ENCODE data around the gene KRT38. TPM values are rescaled to one million over a fixed set of nuclear protein-coding genes. Genes with fewer than 3 reads are reported as not detected.

KRT38 gene
- total RNA-seq, 2 donors from 2014 or later: not detected

DNA sequence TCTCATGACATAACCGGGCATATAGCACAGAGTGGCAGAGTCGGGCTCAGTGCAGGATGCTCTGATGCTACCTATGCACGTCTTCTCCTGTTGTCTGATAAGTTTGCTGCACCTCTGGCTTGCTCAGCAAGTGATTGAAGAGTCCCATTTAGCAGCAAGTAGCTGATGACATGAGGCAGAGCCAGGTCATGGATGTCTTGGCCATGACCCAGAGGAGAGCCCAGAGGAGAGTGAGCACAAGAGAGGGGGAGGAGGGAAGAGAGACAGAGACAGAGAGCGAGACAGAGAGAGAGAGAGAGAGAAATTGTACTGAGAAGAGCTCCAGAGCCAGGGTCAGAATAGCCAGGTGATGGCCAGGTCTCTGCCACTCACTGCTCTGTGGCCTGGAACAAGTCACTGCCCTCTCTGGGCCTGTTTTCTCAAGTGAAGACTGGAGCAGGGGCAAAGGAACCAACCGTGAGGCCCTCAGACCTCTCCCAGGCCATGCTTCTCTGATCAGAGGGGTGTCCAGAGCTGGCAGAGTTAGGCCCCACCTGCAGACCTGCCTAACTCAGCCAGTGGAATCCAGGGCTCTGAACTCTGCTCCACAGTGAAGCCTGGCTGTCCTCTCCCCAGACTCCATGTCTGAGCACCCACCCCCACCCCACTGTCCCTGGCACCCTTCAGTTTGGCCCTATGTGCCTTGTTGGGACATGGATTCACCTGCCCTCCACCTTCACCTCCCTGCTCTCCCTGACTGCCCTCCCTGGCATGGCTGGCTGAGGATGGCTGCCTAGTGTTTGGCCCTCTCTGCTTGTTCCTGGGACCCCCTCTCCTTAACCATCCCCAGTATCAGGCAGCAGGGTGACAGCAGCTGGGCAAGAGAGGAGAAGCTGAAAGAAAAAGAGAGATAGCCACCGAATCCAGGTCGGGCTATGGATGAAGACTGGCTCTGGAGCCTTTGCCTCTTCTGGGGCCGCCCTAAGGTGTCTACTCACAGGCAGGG is 44.4 kb upstream of the KRT38 start:
- DNase-seq (ENCODE audit: low spot score): no peak
- TF ChIP-seq, protein P1, sequence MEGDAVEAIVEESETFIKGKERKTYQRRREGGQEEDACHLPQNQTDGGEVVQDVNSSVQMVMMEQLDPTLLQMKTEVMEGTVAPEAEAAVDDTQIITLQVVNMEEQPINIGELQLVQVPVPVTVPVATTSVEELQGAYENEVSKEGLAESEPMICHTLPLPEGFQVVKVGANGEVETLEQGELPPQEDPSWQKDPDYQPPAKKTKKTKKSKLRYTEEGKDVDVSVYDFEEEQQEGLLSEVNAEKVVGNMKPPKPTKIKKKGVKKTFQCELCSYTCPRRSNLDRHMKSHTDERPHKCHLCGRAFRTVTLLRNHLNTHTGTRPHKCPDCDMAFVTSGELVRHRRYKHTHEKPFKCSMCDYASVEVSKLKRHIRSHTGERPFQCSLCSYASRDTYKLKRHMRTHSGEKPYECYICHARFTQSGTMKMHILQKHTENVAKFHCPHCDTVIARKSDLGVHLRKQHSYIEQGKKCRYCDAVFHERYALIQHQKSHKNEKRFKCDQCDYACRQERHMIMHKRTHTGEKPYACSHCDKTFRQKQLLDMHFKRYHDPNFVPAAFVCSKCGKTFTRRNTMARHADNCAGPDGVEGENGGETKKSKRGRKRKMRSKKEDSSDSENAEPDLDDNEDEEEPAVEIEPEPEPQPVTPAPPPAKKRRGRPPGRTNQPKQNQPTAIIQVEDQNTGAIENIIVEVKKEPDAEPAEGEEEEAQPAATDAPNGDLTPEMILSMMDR (IDR thresholded peaks at IDR 0.05): no peak
- TF ChIP-seq POLR2AphosphoS5 (IDR thresholded peaks at IDR 0.05): no peak
- no peak for TF ChIP-seq POLR2A (IDR thresholded peaks at IDR 0.05)
- 93% methylated on average over 8 of the region's 8 CpGs for WGBS

GRCh38 chr17:41483991-41484826 is 43.4 kb upstream of the KRT38 start:
- intact Hi-C loops (cut with DNase I): no loop called here
- Histone ChIP-seq H3K9me3 (no peaks in the 10 kb centered on the region), H3K36me3 (no peaks in the 10 kb centered on the region), H3K27ac (no peak overlapping the region), H3K27me3 (replicated peaks; ENCODE audit: insufficient read depth) (no peaks in the 10 kb centered on the region), H3K4me1 (replicated peaks) (no peaks in the 10 kb centered on the region), H3K4me3 (no peak overlapping the region)
- WGBS: 65% methylated on average over 7 of the region's 7 CpGs
- no peak for DNase-seq (ENCODE audit: low spot score)
- no peak for TF ChIP-seq POLR2AphosphoS5 (IDR thresholded peaks at IDR 0.05)
- no peak for TF ChIP-seq POLR2A (IDR thresholded peaks at IDR 0.05)
- TF ChIP-seq, protein P1 (IDR thresholded peaks at IDR 0.05): no peak

More for the DNA sequence above, 44.4 kb upstream of the KRT38 start:
- Histone ChIP-seq H3K36me3 (no peaks in the 10 kb centered on the region), H3K4me3 (no peak overlapping the region), H3K27me3 (replicated peaks; ENCODE audit: insufficient read depth) (no peaks in the 10 kb centered on the region), H3K9me3 (no peaks in the 10 kb centered on the region), H3K4me1 (replicated peaks) (no peaks in the 10 kb centered on the region), H3K27ac (no peak overlapping the region)
- intact Hi-C loops (cut with DNase I): no loop called here

DNA sequence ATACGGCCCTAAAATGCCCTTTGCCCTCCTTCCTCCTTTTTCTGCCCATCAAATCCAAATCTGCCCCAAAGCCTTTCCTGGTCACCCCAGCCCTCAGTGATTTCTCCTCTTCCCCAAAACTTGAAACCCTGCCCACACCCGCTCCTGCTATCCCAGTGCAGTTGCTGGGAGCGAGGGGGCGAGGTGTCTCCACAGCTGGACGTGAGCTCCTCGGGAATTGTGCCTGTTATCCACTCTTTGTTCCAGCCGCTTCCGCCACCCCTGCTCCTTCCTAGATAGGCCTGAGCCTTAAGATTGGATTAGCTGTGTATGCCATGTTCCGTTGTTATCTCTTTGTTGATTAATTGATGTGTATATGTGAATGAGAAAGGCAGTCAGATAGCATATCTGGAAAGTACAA is 42.7 kb upstream of the KRT38 start:
- TF ChIP-seq, protein P1 (IDR thresholded peaks at IDR 0.05): no peak
- TF ChIP-seq POLR2AphosphoS5 (IDR thresholded peaks at IDR 0.05) (no peak), POLR2A (IDR thresholded peaks at IDR 0.05) (no peak)
- Histone ChIP-seq H3K9me3 (no peaks in the 10 kb centered on the region), H3K4me3 (no peak overlapping the region), H3K27me3 (replicated peaks; ENCODE audit: insufficient read depth) (no peaks in the 10 kb centered on the region), H3K4me1 (replicated peaks) (no peaks in the 10 kb centered on the region), H3K36me3 (no peaks in the 10 kb centered on the region), H3K27ac (no peak overlapping the region)
- WGBS: 87% methylated on average over 9 of the region's 9 CpGs
- no peak for DNase-seq (ENCODE audit: low spot score)
- intact Hi-C loops (cut with DNase I): no loop called here

DNA sequence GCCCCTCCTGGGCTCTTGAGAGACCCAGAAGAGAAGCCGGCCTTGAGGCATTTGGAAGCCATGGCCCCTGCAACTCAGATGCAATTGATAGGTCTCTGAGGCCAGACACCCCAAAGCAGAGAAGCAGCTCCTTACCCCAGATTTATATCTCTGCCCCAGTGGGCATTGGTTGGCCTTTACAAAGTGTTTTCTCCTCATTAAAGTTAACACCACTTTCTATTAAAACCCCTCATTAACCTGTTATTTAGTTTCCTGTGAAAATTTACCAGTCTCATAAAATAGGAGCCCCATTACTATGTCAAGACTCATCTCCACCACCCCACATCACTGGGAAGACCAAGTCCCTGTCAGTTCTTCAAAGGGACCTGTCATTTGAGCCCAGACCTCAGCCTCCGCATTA is 40.3 kb upstream of the KRT38 start, which contains the start of gene KRT35:
TSS of gene KRT35 (minus strand) at position 116 of the 400 bp plus-strand sequence. CDS start at position 62, 54 bp downstream.
- Histone ChIP-seq H3K27me3 (replicated peaks; ENCODE audit: insufficient read depth) (no peaks in the 10 kb centered on the region), H3K4me3 (no peak within 1 kb of the TSS), H3K4me1 (replicated peaks) (no peaks in the 10 kb centered on the region), H3K9me3 (no peaks in the 10 kb centered on the region), H3K36me3 (no peaks in the 10 kb centered on the region), H3K27ac (no peak within 1 kb of the TSS)
- DNase-seq (ENCODE audit: low spot score): no peak
- no peak for TF ChIP-seq POLR2AphosphoS5 (IDR thresholded peaks at IDR 0.05)
- no peak for TF ChIP-seq POLR2A (IDR thresholded peaks at IDR 0.05)
- TF ChIP-seq, protein P1 (IDR thresholded peaks at IDR 0.05): no peak
- WGBS: 95% methylated on average over 2 of the region's 2 CpGs
- intact Hi-C loops (cut with DNase I): no loop called here
